ENCODE measurements around the gene KDM2B.

GRCh38 chr12:121398355-121398754 is 182.5 kb downstream of the KDM2B start:
- TF ChIP-seq CTCF (IDR thresholded peaks at IDR 0.05; ENCODE audit: borderline replicate concordance, extremely low read depth, low read length, poor library complexity, severe bottlenecking) (no peak), EZH2 (IDR thresholded peaks at IDR 0.05; ENCODE audit: borderline replicate concordance, low read depth, low read length, severe bottlenecking) (no peak)
